KOPT-K1 (cell line): Measurements from ENCODE around the gene ZNF22.

ENCODE experiments used
- H3K27ac ChIP-seq: fragments of 200-600 bp; sonication (generic); 2 replicates; pipeline ENCODE4 v1.5.1; 2016; ENCODE audit warnings: antibody characterized with exemption, mild to moderate bottlenecking, low read depth, low read length; ENCODE audit not compliant: poor library complexity, severe bottlenecking
- H3K36me3 ChIP-seq: fragments of 200-600 bp; sonication (generic); 2 replicates; pipeline ENCODE4 v1.5.1; 2017; ENCODE audit warnings: antibody characterized with exemption, mild to moderate bottlenecking, low read length, moderate library complexity; ENCODE audit not compliant: insufficient read depth
- H3K9me3 ChIP-seq: fragments of 200-600 bp; sonication (generic); 2 replicates; pipeline ENCODE4 v1.5.1; 2017; ENCODE audit warnings: antibody characterized with exemption, low read length, mild to moderate bottlenecking; ENCODE audit not compliant: insufficient read depth, poor library complexity, severe bottlenecking

Gene ZNF22

DNA sequence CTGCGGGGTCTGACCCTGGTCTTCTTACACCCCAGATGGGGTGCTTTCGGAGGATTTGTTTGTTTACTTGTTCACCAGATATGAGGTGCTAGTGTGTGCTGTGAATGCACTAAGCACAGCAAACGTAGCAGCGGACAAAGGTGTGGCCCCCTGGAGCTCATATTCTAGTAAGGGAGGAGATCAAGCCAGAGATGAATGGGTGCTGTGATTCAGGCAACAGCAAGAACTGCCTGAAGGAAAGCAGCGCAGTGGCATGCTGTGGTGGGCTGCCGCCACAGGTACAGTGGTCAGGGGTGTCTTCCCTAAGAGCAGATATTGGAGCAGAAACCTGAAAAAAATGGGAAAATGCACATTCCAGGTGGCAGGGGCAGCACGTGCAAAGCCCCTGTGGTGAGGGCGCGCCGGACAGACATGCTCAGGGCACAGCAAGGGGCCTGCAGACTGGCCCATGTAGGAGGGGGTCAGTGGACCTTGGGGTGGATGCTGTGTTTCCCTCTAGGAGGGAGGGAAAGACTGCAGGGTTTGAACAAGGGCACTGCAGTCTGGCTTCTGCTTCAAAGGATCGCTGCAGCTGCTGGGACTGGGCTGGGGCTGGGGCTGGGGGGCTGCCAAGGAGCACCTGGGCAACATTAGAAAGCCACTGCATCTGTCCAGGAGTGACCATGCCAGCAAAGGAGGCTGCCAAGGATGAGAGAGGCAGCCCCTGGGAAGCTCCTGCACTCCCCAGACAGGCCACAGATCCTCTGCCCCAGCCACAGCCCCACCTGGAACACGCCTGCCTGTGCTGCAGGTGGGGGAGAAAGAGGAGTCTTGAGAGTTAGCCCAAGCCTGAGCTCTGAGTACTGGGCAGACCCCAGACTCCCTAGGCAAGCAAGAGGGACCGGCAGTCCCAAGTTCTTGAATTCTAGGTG lies 21.2 kb upstream of the ZNF22 start:
- H3K27ac ChIP-seq, result no peak overlapping the region
- no peaks in the 10 kb centered on the region for H3K36me3 ChIP-seq
- no peaks in the 10 kb centered on the region for H3K9me3 ChIP-seq

DNA sequence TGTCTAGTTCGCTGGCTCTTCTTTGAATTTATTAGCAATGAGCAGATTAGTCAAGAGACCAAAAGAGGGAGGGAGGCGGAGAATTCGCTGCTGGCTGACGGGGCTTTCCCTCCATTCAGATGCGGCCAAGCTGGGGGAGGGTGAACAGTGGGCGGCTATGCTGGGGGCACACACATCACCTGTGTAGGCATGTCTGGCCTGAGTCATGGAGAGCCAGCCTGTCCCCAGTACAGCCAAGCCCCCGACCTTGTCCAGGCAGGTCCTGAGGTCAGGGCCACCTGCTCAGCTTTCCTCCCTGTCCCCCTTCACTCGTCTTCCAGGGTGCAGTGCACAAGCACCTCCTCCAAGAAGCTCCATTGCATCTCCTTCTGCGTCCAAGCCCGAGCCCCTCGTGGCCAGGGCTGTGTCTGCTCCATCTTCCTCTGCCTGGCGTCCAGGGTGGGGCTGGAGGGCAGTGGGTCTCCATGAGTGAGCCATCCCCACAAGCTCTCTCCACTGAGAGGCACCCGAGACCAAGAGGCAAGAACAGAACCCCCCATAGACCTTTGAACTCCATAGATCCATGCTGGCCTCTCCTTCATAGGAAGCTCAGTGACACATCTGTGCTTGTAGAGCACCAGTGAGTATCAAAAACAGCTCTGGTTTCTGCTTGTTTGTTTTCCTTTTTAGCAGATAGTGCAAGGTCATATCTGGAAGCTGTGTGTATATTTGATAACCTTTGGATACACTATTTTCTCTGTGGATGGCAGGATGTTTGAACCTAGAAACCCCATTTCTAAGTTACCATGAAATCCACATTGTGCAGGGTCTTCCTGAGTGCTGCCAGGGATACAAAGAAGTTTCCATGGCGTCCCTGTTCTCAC lies 20.2 kb upstream of the ZNF22 start:
- Histone ChIP-seq H3K27ac (no peak overlapping the region), H3K36me3 (no peaks in the 10 kb centered on the region), H3K9me3 (no peaks in the 10 kb centered on the region)

DNA sequence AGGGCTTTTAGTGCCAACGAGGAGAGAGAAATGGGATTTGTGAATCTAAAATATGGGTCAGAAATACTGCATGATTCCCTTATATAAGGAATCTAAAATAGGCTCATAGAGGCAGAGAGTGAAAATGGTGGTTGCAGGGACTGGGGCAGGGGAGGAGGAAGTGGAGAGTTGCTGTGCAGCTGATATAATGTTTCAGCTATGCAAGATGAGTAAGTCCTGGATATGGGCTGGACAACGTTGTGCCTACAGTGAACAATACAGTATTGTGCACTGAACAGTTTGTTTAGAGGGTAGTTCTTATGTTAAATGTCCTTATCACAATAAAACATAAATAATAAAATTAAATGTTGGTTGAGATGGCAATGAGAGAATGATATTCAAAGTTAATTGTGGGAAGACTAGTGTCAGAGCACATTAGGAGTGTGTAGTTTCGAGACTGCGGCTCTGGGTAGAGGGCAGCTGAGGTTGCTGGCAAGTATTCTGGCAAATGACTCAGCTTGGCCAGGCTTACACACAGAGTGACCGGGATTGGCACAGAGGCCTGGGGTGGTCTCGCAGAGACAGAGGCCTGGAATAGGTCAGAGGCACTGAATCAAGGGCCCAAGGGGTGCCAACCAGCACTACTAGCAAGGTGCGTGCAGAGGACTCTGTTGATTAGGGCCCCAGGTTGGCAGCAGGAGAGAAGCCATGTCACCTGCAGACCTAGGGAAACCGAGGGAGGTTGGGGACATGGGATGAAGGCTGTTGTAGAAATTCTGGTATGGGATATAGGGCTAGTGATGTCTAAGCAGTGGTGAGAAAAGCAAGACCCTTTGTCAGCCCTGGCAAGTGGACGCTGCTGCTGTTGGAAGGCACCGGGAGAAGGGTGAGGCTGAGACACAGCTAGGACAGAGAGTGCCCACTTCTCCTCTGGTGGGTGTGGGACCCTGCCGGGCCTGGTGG lies 19.3 kb upstream of the ZNF22 start:
- H3K9me3 ChIP-seq, result no peaks in the 10 kb centered on the region
- no peak overlapping the region for H3K27ac ChIP-seq
- no peaks in the 10 kb centered on the region for H3K36me3 ChIP-seq

DNA sequence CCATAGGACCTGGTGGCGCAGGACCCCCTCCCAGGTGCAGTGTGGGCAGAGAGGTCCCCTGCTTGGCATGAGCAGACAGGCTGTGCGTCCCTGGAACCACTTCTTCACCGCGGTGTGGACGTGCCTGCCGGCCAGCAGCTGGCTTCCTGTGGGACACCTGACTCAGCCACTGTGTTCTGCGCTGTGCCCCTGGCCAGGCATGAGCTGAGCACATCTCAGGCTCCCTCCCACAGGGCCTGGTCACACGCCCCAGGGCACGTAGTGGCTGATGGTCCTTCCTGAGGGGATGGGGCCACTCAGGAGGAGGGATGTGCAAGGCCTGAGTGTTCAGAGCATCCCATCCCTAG lies 18.6 kb upstream of the ZNF22 start:
- H3K27ac ChIP-seq, result no peak overlapping the region
- H3K9me3 ChIP-seq, result no peaks in the 10 kb centered on the region
- no peaks in the 10 kb centered on the region for H3K36me3 ChIP-seq

DNA sequence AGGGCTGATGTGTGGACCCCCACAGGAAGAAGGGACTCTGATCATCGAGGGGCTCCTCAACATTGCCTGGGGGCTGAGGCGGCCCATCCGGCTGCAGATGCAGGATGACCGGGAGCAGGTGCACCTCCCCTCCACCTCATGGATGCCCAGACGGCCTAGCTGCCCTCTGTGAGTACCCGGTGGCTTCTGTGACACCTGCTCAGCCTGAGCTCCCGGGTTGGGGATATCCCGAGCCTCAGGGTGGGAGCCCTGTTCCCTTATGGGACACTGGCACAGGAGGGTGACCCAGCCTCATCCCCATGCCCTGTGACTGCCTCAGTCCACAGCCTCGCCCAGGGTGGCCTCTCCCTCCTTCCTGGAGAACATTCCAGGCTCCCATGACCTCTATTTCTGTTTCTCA lies 18.2 kb upstream of the ZNF22 start:
- Histone ChIP-seq H3K36me3 (no peaks in the 10 kb centered on the region), H3K9me3 (no peaks in the 10 kb centered on the region), H3K27ac (no peak overlapping the region)

DNA sequence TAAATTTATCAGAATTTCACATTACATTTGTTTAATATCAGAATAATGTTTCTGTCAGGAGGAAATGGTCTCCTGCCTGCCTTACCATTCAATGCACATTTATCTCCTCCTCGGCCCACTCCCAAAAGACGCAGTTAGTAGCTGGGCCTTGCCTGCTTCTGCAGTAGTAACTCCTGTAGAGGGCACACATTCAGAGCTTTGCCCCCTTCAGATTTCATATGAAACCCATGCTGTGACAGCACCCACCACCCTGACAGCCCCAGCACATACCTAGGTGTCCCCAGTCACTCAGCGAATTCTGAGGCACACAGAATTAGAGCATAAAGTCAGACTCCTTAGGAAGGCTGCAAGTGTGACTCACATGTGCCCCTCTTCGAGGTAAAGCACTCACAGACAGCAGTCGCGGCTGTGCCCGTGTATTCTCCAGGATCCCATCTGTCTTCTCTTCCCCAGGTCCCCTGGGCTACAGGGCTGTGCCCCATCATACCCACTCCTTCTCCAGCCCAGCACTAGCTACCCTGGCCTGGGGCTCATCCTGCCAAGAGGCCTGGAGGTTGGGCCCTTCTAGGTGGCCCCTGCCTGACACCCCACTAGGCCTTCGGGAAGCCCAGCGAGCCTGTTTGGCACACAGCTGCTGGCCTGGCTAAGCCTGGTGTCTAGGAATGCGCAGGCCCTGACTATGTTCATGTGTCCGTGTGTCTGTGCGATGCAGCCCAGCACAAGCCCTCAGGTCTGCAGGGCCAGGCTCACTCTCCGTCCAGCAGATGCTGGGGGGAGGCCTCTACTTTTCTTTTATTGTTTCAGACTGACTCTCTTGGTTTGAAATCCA lies 17.4 kb upstream of the ZNF22 start:
- H3K36me3 ChIP-seq, result no peaks in the 10 kb centered on the region
- no peak overlapping the region for H3K27ac ChIP-seq
- H3K9me3 ChIP-seq, result no peaks in the 10 kb centered on the region

DNA sequence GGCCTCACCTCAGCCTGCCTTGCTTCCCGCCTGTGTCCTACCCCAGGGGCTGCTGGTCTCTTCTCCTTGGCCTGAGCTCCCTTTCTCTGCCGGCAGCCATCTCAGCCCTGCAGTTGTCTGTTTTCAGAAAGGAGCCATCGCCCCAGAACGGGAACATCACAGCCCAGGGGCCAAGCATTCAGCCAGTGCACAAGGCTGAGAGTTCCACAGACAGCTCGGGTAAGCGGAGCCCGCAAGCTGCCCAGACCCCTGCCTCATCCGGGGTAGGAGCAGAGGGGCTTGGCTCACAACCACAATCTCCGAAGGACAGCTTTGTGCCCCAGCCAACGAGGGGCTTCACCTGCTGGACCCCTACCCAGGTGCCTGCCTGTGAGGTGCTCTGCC lies 16.8 kb upstream of the ZNF22 start:
- H3K27ac ChIP-seq, result no peak overlapping the region

DNA sequence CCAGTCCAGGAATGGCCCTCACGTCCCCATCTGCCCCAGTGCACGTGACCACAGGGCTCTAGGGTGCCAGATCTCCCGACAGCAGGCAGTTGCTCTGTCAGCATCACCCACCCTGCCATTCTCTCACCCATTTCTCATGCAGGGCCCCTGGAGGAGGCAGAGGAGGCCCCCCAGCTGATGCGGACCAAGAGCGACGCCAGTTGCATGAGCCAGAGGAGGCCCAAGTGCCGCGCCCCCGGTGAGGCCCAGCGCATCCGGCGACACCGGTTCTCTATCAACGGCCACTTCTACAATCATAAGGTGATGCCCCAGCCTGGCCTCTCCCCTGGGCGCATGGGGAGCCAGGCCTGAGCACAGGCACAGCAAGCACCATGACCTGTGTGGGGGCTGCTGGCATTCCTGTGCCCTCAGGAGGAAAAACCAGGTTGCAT lies 16.0 kb upstream of the ZNF22 start:
- Histone ChIP-seq H3K9me3 (no peaks in the 10 kb centered on the region), H3K36me3 (no peaks in the 10 kb centered on the region), H3K27ac (no peak overlapping the region)

More for the DNA sequence above, 16.8 kb upstream of the ZNF22 start:
- Histone ChIP-seq H3K9me3 (no peaks in the 10 kb centered on the region), H3K36me3 (no peaks in the 10 kb centered on the region)

DNA sequence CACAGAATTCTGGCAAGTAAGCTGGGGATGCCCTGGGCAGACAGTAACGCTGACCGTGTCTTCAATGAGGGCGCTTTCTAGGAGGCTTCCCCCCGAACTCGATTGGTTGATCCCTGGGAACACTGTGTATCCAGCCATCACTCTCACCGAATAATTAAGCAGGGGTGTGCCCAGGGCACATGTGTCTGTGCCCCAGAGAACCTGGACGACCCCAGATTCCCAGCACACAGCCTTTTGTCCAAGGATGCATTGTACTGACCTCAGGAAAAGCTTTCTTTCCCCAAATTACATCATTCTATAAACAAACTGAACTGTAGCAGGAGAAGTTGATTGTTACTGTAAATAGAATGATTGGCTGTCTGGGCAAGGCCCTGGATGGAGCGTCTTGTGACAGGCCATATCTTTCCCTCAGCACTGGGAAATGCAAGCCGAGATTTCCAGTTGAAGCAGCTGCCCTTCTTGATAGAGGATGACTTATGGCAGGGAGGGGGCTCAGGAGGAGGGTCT lies 15.5 kb upstream of the ZNF22 start:
- no peaks in the 10 kb centered on the region for H3K36me3 ChIP-seq
- H3K9me3 ChIP-seq, result no peaks in the 10 kb centered on the region
- H3K27ac ChIP-seq, result no peak overlapping the region

DNA sequence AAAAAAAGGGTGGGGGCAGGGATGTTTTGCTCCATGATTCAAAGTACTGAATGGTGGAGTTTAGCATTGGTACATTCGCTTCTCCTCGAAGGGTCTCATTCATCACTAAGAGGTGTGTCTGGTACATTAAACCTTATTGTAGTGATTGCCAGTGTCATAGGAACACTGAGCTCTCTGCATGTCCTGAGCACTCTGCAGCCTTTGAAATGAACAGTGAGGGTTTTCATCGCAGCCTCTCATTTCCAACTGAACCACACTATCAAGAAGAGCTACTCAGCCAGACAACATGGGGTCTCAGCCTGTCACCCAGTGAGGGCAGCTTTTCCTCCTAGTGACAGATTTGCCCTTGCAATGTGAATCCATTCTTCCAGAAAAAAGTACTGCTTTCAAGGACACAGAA lies 14.5 kb upstream of the ZNF22 start:
- Histone ChIP-seq H3K9me3 (no peaks in the 10 kb centered on the region), H3K36me3 (no peaks in the 10 kb centered on the region), H3K27ac (no peak overlapping the region)

DNA sequence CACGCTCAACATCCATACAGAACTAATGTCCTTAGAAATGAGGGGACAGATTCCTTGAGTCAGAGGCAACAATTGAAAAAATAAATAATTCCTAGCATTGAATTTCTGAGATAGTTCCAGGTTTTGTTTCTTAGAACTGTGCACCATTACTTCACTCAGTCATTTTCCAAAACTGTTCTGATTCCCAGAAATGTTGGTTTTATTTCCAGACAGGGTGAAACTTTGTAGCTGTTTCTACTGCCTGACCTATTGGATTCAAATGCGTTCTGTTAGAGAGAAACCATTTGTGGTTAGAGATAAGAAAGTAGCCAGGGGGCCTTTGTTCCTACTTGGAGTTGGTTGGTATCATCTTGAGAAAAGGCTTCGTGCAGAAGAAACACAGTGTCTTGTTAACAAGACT lies 14.1 kb upstream of the ZNF22 start:
- Histone ChIP-seq H3K9me3 (no peaks in the 10 kb centered on the region), H3K36me3 (no peaks in the 10 kb centered on the region), H3K27ac (no peak overlapping the region)

DNA sequence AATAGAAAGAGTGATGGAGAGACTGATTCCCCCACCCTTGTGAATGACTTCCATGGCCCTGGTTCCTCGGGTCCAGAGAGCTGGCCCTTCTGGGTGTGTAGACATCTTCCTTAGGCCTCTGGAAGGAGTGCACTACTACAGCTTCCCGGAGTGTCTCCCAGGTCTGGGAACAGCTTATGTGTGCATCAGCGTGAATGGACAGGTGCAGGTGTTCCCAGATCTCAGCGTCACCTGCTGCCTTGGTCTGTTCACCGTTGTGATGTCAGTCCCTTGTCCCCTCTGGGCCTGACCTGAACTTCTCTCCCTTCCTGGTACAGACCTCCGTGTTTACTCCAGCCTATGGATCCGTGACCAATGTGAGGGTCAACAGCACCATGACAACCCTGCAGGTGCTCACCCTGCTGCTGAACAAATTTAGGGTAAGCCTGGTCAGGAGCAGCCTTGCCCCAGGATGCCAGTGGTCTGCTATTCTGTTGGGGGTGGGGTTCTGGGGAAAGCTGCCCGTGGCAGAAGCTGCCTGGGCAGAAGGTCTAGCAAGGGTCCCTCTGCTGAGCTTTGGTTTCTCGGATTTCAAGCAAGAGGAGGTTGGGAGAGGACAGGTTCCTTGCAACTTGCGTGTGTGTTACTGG lies 11.7 kb upstream of the ZNF22 start:
- Histone ChIP-seq H3K27ac (no peak overlapping the region), H3K9me3 (no peaks in the 10 kb centered on the region), H3K36me3 (no peaks in the 10 kb centered on the region)

DNA sequence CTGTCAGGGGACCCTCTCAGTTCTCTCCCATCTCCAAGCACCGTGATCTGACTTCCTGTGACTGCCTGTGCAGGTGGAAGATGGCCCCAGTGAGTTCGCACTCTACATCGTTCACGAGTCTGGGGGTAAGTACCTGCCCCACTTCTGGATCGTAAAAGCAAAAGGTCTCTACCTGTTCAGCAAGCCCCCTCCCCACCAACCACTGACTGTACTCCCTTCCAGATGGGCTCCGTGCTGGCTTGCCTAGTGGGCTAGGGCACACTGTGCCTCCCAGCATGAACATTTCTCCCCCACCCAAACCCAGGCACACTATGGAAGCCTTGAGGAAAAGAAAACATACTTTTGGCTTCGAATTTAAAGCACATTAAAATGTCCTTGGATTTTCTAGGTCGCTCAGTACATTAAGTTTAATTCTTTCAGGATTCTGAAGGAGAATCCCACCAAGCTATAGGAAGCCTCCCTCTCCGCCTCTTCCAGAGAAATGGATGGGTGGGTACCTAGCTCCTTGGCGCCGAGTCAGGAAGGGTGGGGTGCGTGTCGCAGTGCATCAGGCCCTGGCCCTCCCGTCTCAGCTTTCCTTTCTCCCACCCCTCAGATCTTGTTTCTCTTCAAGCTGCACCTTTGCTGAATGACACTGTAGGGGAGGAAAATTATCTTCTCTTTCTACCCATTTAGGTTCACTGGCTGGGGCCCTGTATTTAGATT lies 11.0 kb upstream of the ZNF22 start:
- Histone ChIP-seq H3K9me3 (no peaks in the 10 kb centered on the region), H3K36me3 (no peaks in the 10 kb centered on the region), H3K27ac (no peak overlapping the region)
